ENCODE results near the gene MAP3K14. TPM values are rescaled to one million over a fixed set of nuclear protein-coding genes. Genes with fewer than 3 reads are reported as not detected.

Gene MAP3K14
- total and polyA plus RNA-seq, 2 of the 4 experiments (the other 2 are of a cell fraction): 4.1 to 21.7 TPM

DNA sequence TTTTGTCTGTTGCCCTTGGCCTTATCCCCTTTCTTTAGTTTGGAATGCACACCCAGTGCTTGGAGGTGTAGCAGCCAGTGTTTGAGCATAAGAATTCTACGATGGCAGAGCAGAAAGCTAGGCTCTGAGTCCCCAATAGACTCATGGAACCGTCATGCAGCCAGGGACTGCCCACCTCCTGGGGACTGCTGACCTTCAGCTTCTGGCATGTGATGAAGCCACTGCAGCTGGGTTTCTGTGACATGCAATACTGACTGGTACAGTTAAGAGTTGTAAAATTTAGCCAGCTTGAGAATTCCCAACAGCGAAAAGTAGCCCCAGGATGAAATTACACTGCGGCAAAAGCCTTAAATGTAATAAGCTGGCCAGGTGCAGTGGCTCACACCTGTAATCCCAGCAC, 9.0 kb upstream of the MAP3K14 start:
- no peak overlapping the region for H3K56ac ChIP-seq (ENCODE audit: extremely low read depth, insufficient read depth, low read length)
- no peak overlapping the region for H3K27ac ChIP-seq (ENCODE audit: insufficient read depth, low read length)
- peaks cover 15% of the 10 kb centered on the region for H3K4me1 ChIP-seq (ENCODE audit: control insufficient read depth, insufficient read depth, low read length)
- H3K4me3 ChIP-seq (ENCODE audit: insufficient read depth, low read depth, low read length): no peak overlapping the region
- no peak overlapping the region for H2AK5ac ChIP-seq (ENCODE audit: low read depth, low read length)
- H2AFZ ChIP-seq (replicated peaks; ENCODE audit: low read length, poor library complexity): peak overlapping the region; percentile 60
- H3K14ac ChIP-seq (replicated peaks; ENCODE audit: low read depth, low read length): 0 out of 2 replicates have a peak overlapping the region, but pooled peaks have one; percentile 6
- no peak for ATAC-seq (ENCODE audit: low read depth)
- no peaks in the 10 kb centered on the region for H3K9me3 ChIP-seq (ENCODE audit: control insufficient read depth, insufficient read depth, low read length)
- WGBS, 2 experiments (ENCODE audit: extremely low coverage in 2 of 2, insufficient read length in 1 of 2): 71% methylated on average over 4 of the region's 4 CpGs; no CpG with 5 or more reads in 1 of the 2 experiments
- intact Hi-C loops (cut with micrococcal nuclease) (no loop called here), in situ Hi-C loops (cut with MboI; ENCODE audit: low sequenced_read_pairs) (no loop called here), dilution Hi-C loops (cut with HindIII; ENCODE audit: low sequenced_read_pairs, unreplicated experiment) (no loop called here)
- POLR2A ChIA-PET (ENCODE audit: unreplicated experiment): interaction anchor here (1.5 kb wide), 1 partner anchor 8 kb away, joined by 3 read pairs; no protein-coding TSS in a partner anchor
- CTCF ChIA-PET: interaction anchor here (1.5 kb wide), 1 partner anchor 8 kb away, joined by 5 read pairs; the partner anchor contains the start of gene MAP3K14
- H3K18ac ChIP-seq (ENCODE audit: low read depth, low read length): no peak overlapping the region
- H3K4me2 ChIP-seq (ENCODE audit: low read depth, low read length): no peak overlapping the region
- 0 out of 3 replicates have a peak overlapping the region, but pooled peaks have one; percentile 32 for H2BK15ac ChIP-seq (ENCODE audit: low read depth, low read length)
- no peak overlapping the region for H2AK9ac ChIP-seq (replicated peaks; ENCODE audit: low read depth, low read length, poor library complexity)
- H2BK20ac ChIP-seq (ENCODE audit: low read depth, low read length): no peak overlapping the region
- 0 out of 2 replicates have a peak overlapping the region, but pooled peaks have one; percentile 20 for H4K91ac ChIP-seq (ENCODE audit: insufficient read depth, low read depth, low read length)
- no peak overlapping the region for H3K23ac ChIP-seq (ENCODE audit: low read depth, low read length)
- H3K27me3 ChIP-seq (ENCODE audit: control insufficient read depth, insufficient read depth, low read length): no peaks in the 10 kb centered on the region
- no peak for DNase-seq
- peaks cover 14% of the 10 kb centered on the region; the same call in 1 of the 2 replicates for H3K9me1 ChIP-seq (ENCODE audit: insufficient read depth, low read length)
- BruUV-seq (replicated peaks): no TSS peak
- TF ChIP-seq CEBPB (IDR thresholded peaks at IDR 0.05; ENCODE audit: low read depth, low read length): no peak
- TF ChIP-seq, protein P1, sequence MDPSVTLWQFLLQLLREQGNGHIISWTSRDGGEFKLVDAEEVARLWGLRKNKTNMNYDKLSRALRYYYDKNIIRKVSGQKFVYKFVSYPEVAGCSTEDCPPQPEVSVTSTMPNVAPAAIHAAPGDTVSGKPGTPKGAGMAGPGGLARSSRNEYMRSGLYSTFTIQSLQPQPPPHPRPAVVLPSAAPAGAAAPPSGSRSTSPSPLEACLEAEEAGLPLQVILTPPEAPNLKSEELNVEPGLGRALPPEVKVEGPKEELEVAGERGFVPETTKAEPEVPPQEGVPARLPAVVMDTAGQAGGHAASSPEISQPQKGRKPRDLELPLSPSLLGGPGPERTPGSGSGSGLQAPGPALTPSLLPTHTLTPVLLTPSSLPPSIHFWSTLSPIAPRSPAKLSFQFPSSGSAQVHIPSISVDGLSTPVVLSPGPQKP (IDR thresholded peaks at IDR 0.05; ENCODE audit: borderline replicate concordance, low read depth, low read length): no peak
- no peak for TF ChIP-seq RCOR1 (IDR thresholded peaks at IDR 0.05; ENCODE audit: insufficient replicate concordance, low read length)
- no peak for TF ChIP-seq FOS (IDR thresholded peaks at IDR 0.05; ENCODE audit: low read depth, low read length)
- no peak for TF ChIP-seq RFX5 (IDR thresholded peaks at IDR 0.05; ENCODE audit: low read depth, low read length)
- TF ChIP-seq MAFK (IDR thresholded peaks at IDR 0.05; ENCODE audit: low read depth, low read length): no peak
- TF ChIP-seq SMC3 (IDR thresholded peaks at IDR 0.05; ENCODE audit: low read depth, low read length): no peak
- no peak for TF ChIP-seq MAZ (IDR thresholded peaks at IDR 0.05; ENCODE audit: borderline replicate concordance, low read depth, low read length)
- TF ChIP-seq BHLHE40 (IDR thresholded peaks at IDR 0.05; ENCODE audit: low read depth, low read length): no peak
- TF ChIP-seq, protein P2, sequence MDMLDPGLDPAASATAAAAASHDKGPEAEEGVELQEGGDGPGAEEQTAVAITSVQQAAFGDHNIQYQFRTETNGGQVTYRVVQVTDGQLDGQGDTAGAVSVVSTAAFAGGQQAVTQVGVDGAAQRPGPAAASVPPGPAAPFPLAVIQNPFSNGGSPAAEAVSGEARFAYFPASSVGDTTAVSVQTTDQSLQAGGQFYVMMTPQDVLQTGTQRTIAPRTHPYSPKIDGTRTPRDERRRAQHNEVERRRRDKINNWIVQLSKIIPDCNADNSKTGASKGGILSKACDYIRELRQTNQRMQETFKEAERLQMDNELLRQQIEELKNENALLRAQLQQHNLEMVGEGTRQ (IDR thresholded peaks at IDR 0.05; ENCODE audit: low read depth, low read length): no peak
- TF ChIP-seq MXI1 (IDR thresholded peaks at IDR 0.05; ENCODE audit: borderline replicate concordance, low read depth, low read length): no peak
- no peak for TF ChIP-seq CHD1 (IDR thresholded peaks at IDR 0.05; ENCODE audit: low read depth, low read length)
- TF ChIP-seq, protein P3, sequence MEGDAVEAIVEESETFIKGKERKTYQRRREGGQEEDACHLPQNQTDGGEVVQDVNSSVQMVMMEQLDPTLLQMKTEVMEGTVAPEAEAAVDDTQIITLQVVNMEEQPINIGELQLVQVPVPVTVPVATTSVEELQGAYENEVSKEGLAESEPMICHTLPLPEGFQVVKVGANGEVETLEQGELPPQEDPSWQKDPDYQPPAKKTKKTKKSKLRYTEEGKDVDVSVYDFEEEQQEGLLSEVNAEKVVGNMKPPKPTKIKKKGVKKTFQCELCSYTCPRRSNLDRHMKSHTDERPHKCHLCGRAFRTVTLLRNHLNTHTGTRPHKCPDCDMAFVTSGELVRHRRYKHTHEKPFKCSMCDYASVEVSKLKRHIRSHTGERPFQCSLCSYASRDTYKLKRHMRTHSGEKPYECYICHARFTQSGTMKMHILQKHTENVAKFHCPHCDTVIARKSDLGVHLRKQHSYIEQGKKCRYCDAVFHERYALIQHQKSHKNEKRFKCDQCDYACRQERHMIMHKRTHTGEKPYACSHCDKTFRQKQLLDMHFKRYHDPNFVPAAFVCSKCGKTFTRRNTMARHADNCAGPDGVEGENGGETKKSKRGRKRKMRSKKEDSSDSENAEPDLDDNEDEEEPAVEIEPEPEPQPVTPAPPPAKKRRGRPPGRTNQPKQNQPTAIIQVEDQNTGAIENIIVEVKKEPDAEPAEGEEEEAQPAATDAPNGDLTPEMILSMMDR (conservative IDR thresholded peaks at IDR 0.05; ENCODE audit: low read depth, low read length): no peak
- TF ChIP-seq RAD21 (IDR thresholded peaks at IDR 0.05; ENCODE audit: low read length): no peak
- no peak overlapping the region for H4K8ac ChIP-seq (ENCODE audit: low read depth in 2 of 2, low read length in 2 of 2)
- no peak overlapping the region for H2BK5ac ChIP-seq (ENCODE audit: low read depth, low read length, poor library complexity, severe bottlenecking)
- H4K5ac ChIP-seq (ENCODE audit: low read depth, low read length): no peak overlapping the region
- H2BK120ac ChIP-seq (ENCODE audit: low read depth, low read length): no peak overlapping the region
- H3K9ac ChIP-seq (ENCODE audit: low read depth, low read length): no peak overlapping the region
- no peaks in the 10 kb centered on the region for H3K36me3 ChIP-seq (ENCODE audit: control insufficient read depth, insufficient read depth, low read length)
- peaks cover 3% of the 10 kb centered on the region for H4K20me1 ChIP-seq (ENCODE audit: insufficient read depth, low read length)
- no peaks in the 10 kb centered on the region for H3K79me1 ChIP-seq (ENCODE audit: low read depth in 1 of 2, low read length in 2 of 2)
- 0 out of 2 replicates have a peak overlapping the region, but pooled peaks have one; percentile 16 for H3K4ac ChIP-seq (ENCODE audit: low read depth, low read length)
